Activated B cell treated with CpG ODN at 0.5 μM for 24 hours (primary cell): Measurements from ENCODE around the gene SRP54. TPM values are rescaled to one million over a fixed set of nuclear protein-coding genes. Genes with fewer than 3 reads are reported as not detected.
A peak's percentile ranks its signal among the peaks of the same experiment; 100 is the strongest.

Source experiments
- ATAC-seq: fragments of 200-7000 bp; cut with Tn5 transposase; one replicate; pipeline ENCODE4 v1.10.0; 2021; ENCODE audit warnings: low read depth, mild to moderate bottlenecking, moderate library complexity
- CTCF ChIA-PET: fragments of 350-600 bp; sonication (Branson Sonifier 250); formaldehyde crosslinking; loops from one replicate; lab custom pipeline; 2021; ENCODE audit warnings: antibody characterized with exemption; lab: Charles Lee
- POLR2A ChIA-PET: fragments of 350-600 bp; sonication (Branson Sonifier 250); formaldehyde crosslinking; loops from one replicate; lab custom pipeline; 2021; ENCODE audit warnings: antibody characterized with exemption; lab: Charles Lee
- DNase-seq: peaks from one replicate; pipeline ENCODE4 v3.0.0; 2022
- H3K27ac Mint-ChIP-seq: one replicate; pipeline ENCODE4 v1.8.0; 2020; ENCODE audit warnings: mixed read lengths
- H3K27me3 Mint-ChIP-seq: one replicate; pipeline ENCODE4 v1.8.0; 2021; ENCODE audit warnings: mixed read lengths
- H3K36me3 Mint-ChIP-seq: one replicate; pipeline ENCODE4 v1.8.0; 2021; ENCODE audit warnings: low read depth, mixed read lengths
- H3K4me1 Mint-ChIP-seq: one replicate; pipeline ENCODE4 v1.8.0; 2021; ENCODE audit warnings: mixed read lengths
- H3K4me3 Mint-ChIP-seq: one replicate; pipeline ENCODE4 v1.8.0; 2020; ENCODE audit warnings: mild to moderate bottlenecking, mixed read lengths
- H3K9me3 Mint-ChIP-seq: one replicate; pipeline ENCODE4 v1.8.0; 2020; ENCODE audit warnings: mixed read lengths
- CTCF ChIP-seq: fragments of 200-600 bp; IDR thresholded peaks from one replicate; pipeline ENCODE4 v1.8.0; 2022; ENCODE audit warnings: antibody characterized with exemption, mild to moderate bottlenecking
- intact Hi-C: fragments of 100-400 bp; cut with micrococcal nuclease; formaldehyde crosslinking; loops from one replicate; pipeline ENCODE4 v1.15.1; 2024
- total RNA-seq: library from RNA; stranded (reverse); gene quantifications from 2 replicates; pipeline ENCODE4 v1.2.3, GENCODE V29; 2022

The SRP54 gene
- 51.2 and 54.7 TPM in 2 replicates for total RNA-seq

GRCh38 chr14:34982421-34983147 lies at the start of gene SRP54:
Gene SRP54 (plus strand): TSS chr14:34982992. CDS start chr14:34996710, 13,718 bp downstream.
- intact Hi-C loops: loop anchor here (1.0 to 5.0 kb wide), 13 partner anchors 64 to 844 kb away; partner anchors contain the start of genes BRMS1L, CFL2, EAPP and FAM177A1
- Mint-ChIP-seq H3K4me3 (no peak within 1 kb of the TSS), H3K36me3 (peaks cover 12% of the 10 kb centered on the region), H3K27me3 (no peaks in the 10 kb centered on the region), H3K27ac (no peak within 1 kb of the TSS), H3K9me3 (no peaks in the 10 kb centered on the region), H3K4me1 (peaks cover 22% of the 10 kb centered on the region)
- POLR2A ChIA-PET: interaction anchor here (0.6 to 3.4 kb wide), 11 partner anchors 16 to 434 kb away, joined by 3 to 54 read pairs (median 5); partner anchors contain the start of genes BAZ1A, CFL2, FAM177A1 and NFKBIA
- CTCF ChIA-PET: interaction anchor here (1.4 kb wide), 1 partner anchor 109 kb away, joined by 4 read pairs; no protein-coding TSS in a partner anchor
- DNase-seq (peak; percentile 97), ATAC-seq (peak; percentile 91)
- no peak for TF ChIP-seq CTCF

- Mint-ChIP-seq H3K27ac (no peak overlapping the region), H3K4me3 (no peak overlapping the region), H3K36me3 (peaks cover 5% of the 10 kb centered on the region), H3K4me1 (peaks cover 14% of the 10 kb centered on the region), H3K9me3 (no peaks in the 10 kb centered on the region), H3K27me3 (no peaks in the 10 kb centered on the region)
- intact Hi-C loops: no loop called here
- ChIA-PET CTCF (interaction anchor here (0.6 kb wide), 1 partner anchor 237 kb away, joined by 4 read pairs; no protein-coding TSS in a partner anchor), POLR2A (no interaction called here)
- no peak for TF ChIP-seq CTCF
- DNase-seq (no peak), ATAC-seq (no peak)
Measured at GRCh38 chr14:34933301-34933700, 49.5 kb upstream of the SRP54 start.

GRCh38 chr14:34935488-34935887 lies 47.3 kb upstream of the SRP54 start:
- H3K4me1 Mint-ChIP-seq: peaks cover 9% of the 10 kb centered on the region
- intact Hi-C loops: no loop called here
- CTCF ChIA-PET: no interaction called here
- TF ChIP-seq CTCF: no peak
- ATAC-seq: no peak
- POLR2A ChIA-PET: interaction anchor here (0.7 kb wide), 1 partner anchor 9 kb away, joined by 4 read pairs; no protein-coding TSS in a partner anchor
- no peak overlapping the region for H3K27ac Mint-ChIP-seq
- peaks cover 3% of the 10 kb centered on the region for H3K36me3 Mint-ChIP-seq
- H3K4me3 Mint-ChIP-seq: no peak overlapping the region
- no peaks in the 10 kb centered on the region for H3K27me3 Mint-ChIP-seq
- no peaks in the 10 kb centered on the region for H3K9me3 Mint-ChIP-seq
- no peak for DNase-seq

- no peaks in the 10 kb centered on the region for H3K9me3 Mint-ChIP-seq
- TF ChIP-seq CTCF: no peak
- peaks cover 8% of the 10 kb centered on the region for H3K36me3 Mint-ChIP-seq
- CTCF ChIA-PET: no interaction called here
- no peaks in the 10 kb centered on the region for H3K27me3 Mint-ChIP-seq
- H3K4me3 Mint-ChIP-seq: no peak overlapping the region
- no peaks in the 10 kb centered on the region for H3K4me1 Mint-ChIP-seq
- DNase-seq (no peak), ATAC-seq (no peak)
- H3K27ac Mint-ChIP-seq: no peak overlapping the region
- POLR2A ChIA-PET: no interaction called here
- intact Hi-C loops: no loop called here
Measured at GRCh38 chr14:34937442-34937841, 45.4 kb upstream of the SRP54 start.

GRCh38 chr14:34937876-34938275 lies 44.9 kb upstream of the SRP54 start:
- Mint-ChIP-seq H3K9me3 (no peaks in the 10 kb centered on the region), H3K27ac (no peak overlapping the region), H3K36me3 (peaks cover 9% of the 10 kb centered on the region), H3K4me3 (no peak overlapping the region), H3K4me1 (no peaks in the 10 kb centered on the region), H3K27me3 (no peaks in the 10 kb centered on the region)
- no peak for TF ChIP-seq CTCF
- intact Hi-C loops: no loop called here
- no peak for ATAC-seq
- no peak for DNase-seq
- CTCF ChIA-PET: no interaction called here
- POLR2A ChIA-PET: no interaction called here
